GM19099 (cell line): Measurements from ENCODE around the gene GNG13.

Experiments
- POLR2A ChIP-seq: IDR thresholded peaks from 3 replicates; pipeline ENCODE4 v1.6.1; 2011; ENCODE audit warnings: low read depth; ENCODE audit not compliant: insufficient read length; ENCODE audit errors: extremely low read depth

The GNG13 gene

GRCh38 chr16:802914-803753, 2.6 kb upstream of the GNG13 start:
- TF ChIP-seq POLR2A = no peak

GRCh38 chr16:802461-802860, 1.9 kb upstream of the GNG13 start:
- TF ChIP-seq POLR2A = no peak

- no peak for TF ChIP-seq POLR2A
Observed at GRCh38 chr16:801584-802363, 1.2 kb upstream of the GNG13 start.

GRCh38 chr16:800834-801511, 439 bp upstream of the GNG13 start:
- no peak for TF ChIP-seq POLR2A

DNA sequence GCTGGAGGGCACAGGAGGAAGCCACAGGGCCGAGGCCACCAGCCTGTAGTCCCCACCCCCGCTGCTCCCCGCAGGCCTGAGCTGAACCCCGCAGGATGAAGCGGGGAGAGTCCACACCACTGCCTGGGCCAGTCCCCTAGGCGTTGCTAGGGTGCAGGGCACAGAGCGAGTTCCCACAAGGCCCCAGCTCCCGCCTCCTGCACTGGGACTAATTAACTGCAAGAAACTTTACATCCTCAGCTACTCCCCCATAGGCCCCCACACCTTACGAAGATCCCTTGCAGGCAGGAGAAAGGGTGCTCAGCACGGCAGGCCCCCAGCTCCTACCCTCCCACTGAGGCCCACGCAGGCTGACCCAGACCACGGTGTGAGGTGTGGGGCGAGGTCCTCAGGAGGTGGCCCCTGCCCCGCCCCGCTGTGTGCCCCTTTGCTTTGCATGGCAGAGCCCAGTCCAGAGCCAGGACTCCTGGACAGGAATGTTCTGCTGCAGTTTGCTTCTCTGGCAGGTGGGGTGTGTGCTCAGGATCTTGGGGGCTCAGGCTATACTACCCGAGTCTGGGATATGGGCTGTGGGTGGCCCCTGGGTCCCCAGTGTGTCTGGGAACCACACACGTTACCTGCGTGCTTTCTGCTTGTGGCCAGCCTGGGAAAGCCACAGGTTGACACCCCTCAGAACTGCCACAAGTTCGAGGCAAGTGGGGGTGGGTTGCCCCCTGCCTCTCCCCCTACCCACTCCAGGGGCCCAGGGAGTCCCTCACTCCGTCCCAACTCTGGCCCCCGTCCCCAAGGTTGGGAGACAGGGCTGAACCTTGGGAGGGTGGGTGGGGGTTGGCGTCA, 1.2 kb downstream of the GNG13 start:
- no peak for TF ChIP-seq POLR2A

DNA sequence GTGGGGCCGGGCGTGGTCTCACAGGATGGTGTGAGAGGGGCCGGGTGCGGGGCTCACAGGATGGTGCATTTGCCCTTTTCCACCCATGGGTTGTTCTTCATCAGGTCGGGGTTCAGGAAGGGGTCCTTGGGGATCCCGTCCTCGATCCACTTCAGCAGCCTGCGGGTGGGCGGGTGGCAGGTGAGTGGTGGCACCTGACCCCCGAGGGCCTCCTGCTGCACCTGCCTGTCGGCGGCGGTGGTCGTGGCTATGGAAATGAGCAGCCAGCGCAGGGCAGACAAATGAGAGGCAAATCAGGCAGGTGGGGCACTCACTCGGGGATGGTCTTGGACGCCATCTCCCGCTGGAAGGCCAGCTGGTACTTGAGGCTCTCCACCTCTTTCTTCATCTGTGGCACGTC, 1.9 kb downstream of the GNG13 start:
- no peak for TF ChIP-seq POLR2A

DNA sequence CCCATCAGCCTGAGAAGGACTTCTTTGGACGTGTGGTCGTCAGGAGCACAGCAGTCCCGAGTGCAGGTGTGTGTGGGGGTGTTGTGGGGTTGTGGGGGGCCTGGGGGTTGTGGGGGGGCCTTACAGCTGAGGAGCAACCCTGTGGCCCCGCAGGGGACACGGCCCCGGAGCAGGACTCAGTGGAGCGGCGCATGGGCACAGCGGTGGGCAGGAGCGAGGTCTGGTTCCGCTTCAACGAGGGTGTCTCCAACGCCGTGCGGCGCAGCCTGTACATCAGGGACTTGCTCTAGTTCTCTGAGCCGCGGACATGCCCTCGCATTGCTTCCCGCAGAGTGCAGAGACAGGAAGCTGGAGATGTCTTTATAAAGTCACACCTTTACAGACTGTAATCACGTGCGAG, 2.8 kb downstream of the GNG13 start:
- no peak for TF ChIP-seq POLR2A

- no peak for TF ChIP-seq POLR2A
Observed at GRCh38 chr16:797120-797420, 3.5 kb downstream of the GNG13 start.

GRCh38 chr16:796296-797119, 4.0 kb downstream of the GNG13 start:
- TF ChIP-seq POLR2A = no peak

GRCh38 chr16:795580-796229, 4.8 kb downstream of the GNG13 start:
- TF ChIP-seq POLR2A = no peak

DNA sequence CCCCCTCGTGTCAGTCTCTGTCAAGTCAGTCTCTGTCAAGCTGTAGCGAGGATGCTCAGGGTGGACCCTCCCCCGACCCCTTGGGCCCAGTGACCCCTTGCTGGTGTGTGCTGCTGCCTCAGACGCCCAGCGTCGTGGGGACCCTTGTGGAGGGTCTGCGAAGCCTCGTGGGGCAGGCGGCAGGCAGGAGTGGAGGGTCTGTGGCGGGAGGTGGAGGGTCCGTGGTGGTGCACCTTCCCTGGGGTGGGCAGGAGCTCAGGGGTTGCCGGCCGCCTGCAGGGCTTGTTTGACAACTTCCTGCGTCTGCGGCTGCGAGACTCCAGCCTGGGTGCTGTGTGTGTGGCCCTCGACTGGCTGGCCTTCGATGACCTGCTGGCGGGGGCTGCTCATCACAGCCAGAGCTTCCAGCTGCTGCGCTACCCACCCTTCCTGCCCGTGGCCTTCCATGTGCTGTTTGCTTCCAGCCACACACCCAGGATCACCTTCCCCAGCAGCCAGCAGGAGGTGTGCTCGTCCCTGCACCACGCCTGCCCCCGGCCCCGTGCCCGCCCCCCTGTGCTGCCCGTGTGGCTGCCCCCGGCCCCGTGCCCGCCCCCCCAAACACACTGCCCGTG, 5.6 kb downstream of the GNG13 start:
- TF ChIP-seq POLR2A = no peak

DNA sequence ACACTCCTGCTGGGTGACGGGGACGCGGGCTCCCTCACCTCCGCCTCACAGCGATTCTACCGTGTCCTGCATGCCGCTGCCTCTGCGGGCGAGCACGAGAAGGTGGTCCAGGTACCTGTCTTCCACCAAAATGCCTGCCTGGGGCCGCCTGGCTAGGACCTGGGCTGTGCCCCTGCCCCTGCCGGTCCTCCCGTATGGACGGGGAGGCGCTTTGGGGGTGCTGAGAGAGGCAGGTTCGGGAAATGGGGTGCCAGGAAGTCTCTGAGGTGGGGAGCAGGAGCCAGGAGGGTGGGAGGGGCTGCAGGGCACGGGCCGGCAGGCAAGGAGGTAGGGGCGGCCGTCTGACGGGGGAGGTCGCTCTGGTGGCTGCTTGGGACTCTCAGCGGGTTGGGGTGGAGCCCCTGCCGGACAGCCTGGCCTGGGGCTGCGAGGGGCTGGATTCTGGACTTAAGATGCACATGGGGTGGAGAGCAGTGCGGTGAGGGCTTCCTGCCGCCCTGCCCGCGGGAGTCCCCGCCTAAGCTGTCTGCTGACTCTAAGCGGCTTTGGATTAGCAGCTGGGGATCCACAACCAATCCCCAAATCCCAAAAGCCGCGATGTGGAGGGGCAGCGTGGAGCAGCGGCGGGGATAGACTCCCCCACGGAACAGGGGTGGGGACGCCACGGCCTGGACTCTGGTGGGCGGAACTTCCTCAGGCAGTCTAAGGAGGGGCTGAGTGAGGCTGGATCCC, 6.3 kb downstream of the GNG13 start:
- TF ChIP-seq POLR2A = no peak

- TF ChIP-seq POLR2A = no peak
Observed at GRCh38 chr16:793414-793813, 7.1 kb downstream of the GNG13 start.
